GM10248 (cell line): ENCODE data around the gene MOB3B.

Source experiments
- CTCF ChIA-PET: fragments of 300-600 bp; sonication (Branson Sonifier 250); formaldehyde crosslinking; extraction: SDS; loops from one replicate; lab custom pipeline; 2021; ENCODE audit warnings: antibody characterized with exemption; lab: Yijun Ruan, JAX
- POLR2A ChIA-PET: fragments of 350-650 bp; sonication (Branson Sonifier 250); formaldehyde crosslinking; extraction: SDS; loops from one replicate; lab custom pipeline; 2020; ENCODE audit warnings: antibody characterized with exemption; lab: Yijun Ruan, JAX
- DNase-seq: peaks from one replicate; pipeline ENCODE4 v3.0.0; 2012; ENCODE audit errors: extremely low spot score
- TF ChIP-seq, protein P1 (sequence below): IDR thresholded peaks from 2 replicates; pipeline ENCODE4 v1.5.1; 2012; ENCODE audit warnings: mild to moderate bottlenecking, low read depth; ENCODE audit errors: extremely low read depth, missing control alignments, control extremely low read depth

The MOB3B gene

DNA sequence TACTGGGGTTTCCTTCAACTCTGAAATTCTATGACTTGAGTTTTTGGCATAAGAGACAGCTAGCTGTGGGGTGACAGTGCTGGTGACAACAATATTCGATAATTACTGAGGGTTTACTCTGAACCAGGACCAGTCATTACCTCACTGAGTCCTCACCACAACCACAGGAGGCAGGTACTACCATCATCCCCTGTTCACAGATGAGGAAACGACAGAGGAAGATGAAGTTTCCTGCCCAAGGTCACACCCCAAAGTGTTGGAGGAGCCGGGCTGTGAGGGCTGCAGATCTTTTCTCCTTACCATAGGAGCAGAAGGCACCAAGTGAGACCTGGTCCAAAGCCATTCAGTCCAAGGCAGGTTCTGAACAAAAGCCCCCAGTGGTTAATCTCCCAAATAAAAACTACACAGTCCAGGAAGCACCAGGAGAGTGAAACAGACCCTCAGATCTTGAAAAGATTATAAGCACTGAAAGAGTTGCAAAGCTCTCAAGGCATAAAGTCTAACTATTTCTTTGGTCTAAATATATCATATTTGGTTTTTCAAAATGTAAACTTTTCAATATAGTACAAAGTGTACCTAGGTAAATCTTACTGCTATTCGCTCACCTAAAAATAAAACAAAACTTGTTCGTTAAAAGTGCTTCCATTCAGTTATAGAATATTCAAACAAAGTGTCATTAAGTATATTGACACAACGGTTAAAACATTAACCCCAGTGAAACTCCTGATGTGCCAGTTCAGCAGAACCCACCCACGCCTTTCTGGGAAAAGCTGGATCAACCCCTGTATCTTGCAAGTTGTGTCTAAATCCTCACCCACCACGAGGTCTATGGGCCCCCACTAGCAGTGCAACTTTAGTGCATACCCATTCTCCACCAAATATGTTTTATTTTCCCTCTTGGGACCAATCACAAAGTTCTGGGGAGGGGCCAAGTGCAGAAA lies 150.0 kb downstream of the MOB3B start:
- POLR2A ChIA-PET = no interaction called here
- TF ChIP-seq, protein P1, sequence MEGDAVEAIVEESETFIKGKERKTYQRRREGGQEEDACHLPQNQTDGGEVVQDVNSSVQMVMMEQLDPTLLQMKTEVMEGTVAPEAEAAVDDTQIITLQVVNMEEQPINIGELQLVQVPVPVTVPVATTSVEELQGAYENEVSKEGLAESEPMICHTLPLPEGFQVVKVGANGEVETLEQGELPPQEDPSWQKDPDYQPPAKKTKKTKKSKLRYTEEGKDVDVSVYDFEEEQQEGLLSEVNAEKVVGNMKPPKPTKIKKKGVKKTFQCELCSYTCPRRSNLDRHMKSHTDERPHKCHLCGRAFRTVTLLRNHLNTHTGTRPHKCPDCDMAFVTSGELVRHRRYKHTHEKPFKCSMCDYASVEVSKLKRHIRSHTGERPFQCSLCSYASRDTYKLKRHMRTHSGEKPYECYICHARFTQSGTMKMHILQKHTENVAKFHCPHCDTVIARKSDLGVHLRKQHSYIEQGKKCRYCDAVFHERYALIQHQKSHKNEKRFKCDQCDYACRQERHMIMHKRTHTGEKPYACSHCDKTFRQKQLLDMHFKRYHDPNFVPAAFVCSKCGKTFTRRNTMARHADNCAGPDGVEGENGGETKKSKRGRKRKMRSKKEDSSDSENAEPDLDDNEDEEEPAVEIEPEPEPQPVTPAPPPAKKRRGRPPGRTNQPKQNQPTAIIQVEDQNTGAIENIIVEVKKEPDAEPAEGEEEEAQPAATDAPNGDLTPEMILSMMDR = no peak
- CTCF ChIA-PET = interaction anchor here (0.9 to 1.2 kb wide), 2 partner anchors 12 kb away, joined by 3 read pairs; no protein-coding TSS in a partner anchor
- no peak for DNase-seq

DNA sequence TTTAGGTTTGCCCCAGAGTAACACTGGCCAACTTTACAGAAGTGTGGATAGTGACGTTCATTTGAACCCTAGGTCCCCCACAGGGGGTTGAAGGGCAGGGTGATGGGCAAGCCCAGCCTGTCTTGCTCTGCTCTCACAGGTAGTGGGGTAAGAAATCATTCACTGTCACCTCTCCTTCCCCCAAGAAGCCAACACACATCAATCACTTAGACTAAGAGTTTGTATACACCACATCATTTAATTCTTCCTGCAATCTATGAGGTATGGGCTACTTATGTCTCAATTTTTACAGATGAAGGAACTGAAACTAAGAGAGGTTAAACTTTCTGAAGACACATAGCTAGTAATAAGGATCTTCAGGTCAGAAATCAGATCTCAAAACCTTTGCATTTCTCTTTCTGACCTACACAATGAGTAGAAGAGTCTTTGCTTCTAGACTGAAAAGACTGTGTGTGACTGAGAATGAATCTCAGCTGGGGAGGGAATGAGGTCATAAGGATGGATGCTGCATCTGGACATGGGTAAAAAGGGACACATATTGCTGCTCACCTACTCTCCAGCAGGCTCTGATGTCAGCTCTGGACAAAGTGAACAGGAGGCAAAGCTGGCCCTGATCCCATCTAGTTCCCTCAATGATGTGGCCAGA lies 151.7 kb downstream of the MOB3B start:
- CTCF ChIA-PET = interaction anchor here (0.9 to 1.7 kb wide), 4 partner anchors 9 to 13 kb away, joined by 3 to 6 read pairs (median 3); no protein-coding TSS in a partner anchor
- POLR2A ChIA-PET = no interaction called here
- DNase-seq = peak; percentile 58
- TF ChIP-seq, protein P1 = no peak

DNA sequence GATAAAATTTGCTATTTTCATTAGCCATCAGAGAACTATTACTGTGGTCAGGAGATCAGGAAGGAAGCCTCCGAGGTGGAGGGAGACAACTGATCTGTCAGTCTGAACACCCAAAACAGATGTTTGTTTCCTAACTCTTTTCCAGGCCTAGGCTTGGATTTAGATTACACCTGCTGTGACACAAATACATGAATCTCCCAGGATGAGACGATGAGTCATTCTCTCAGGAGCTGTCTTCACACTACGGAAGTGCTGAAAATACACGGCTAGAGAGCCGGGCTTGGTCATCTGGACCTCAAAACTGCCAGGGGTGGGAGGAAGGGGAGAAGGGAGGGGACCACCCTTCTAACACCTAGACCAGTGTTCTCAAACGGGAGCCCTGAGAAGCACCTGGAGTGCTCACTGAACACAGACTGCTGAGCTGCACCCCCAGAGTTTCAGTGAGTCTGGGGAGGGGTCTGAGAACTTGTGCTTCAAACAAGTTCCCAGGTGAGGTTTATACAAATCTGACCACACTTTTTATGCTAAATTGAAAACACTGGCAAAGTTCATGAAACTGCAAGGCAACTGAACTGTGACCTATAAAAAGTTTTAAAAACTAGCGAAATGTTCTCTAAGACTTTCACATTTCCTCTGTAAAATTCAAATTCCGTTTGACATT lies 152.3 kb downstream of the MOB3B start:
- POLR2A ChIA-PET = no interaction called here
- TF ChIP-seq, protein P1 = no peak
- CTCF ChIA-PET = interaction anchor here (1.2 to 1.7 kb wide), 3 partner anchors 9 to 12 kb away, joined by 3 to 6 read pairs (median 4); no protein-coding TSS in a partner anchor
- no peak for DNase-seq

DNA sequence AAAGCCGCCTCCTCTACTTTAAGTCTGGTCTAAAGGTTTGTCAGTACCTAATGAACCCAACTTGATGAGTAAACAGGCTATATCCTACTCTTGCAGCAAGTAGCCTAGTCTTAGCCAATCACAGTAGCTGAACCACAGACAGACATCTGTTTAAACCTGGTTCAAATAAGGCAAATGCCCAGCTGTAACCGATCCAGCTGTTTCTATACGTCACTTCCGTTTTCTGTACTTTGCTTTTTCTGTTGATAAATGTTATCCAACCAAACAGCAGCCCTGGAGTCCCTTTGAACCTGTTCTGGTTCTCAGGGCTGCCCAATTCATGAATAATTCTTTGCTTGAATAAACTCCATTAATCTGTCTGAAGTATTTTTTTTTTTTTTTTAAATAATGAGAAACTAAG lies 155.8 kb downstream of the MOB3B start:
- ChIA-PET CTCF (no interaction called here), POLR2A (no interaction called here)
- TF ChIP-seq, protein P1 = no peak
- no peak for DNase-seq

DNA sequence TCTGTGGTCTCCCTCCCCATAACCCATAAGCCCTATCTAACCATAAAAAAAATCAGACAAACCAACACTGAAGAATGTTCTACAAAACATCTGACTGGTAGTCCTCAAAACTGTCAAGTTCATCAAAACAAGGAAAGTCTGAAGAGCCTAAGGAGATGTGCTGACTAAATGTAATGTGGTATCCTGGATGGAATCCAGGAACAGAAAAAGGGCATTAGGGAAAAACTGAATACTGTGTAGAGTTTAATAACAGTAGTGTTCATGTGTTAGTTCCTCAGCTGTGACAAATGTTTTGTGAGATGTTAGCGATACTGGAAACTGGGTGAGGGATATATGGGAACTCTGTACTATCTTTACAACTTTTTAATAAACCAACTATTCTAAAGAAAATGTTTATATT lies 157.0 kb downstream of the MOB3B start:
- CTCF ChIA-PET = no interaction called here

DNA sequence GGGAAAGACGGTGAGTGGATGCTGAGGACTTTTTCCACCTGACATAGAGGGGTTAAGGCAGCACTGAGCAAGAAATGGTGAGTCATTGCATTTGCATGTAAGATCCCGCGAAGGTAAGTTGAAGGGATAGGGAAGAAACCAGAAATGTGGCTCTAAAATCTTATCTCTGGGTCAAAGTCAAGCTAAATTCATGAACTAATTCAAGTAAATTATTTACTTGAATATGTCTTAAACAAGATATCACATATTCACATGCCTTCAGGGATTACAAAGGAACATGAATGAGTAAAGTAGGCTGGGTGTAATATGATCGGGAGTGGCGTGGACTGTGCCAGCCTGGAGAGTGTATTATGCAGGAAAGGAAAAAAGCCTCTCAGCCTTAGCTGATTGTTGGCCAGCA lies 158.2 kb downstream of the MOB3B start:
- no peak for DNase-seq
- ChIA-PET CTCF (interaction anchor here (1.3 kb wide), 1 partner anchor 18 kb away, joined by 3 read pairs; no protein-coding TSS in a partner anchor), POLR2A (no interaction called here)
- TF ChIP-seq, protein P1 = no peak

More for the DNA sequence above, 157.0 kb downstream of the MOB3B start:
- POLR2A ChIA-PET = interaction anchor here (0.5 kb wide), 1 partner anchor 13 kb away, joined by 3 read pairs; no protein-coding TSS in a partner anchor
- TF ChIP-seq, protein P1 = no peak
- DNase-seq = no peak
